MCF 10A (cell line): ENCODE data around the gene SH3GL3. TPM values are rescaled to one million over a fixed set of nuclear protein-coding genes. Genes with fewer than 3 reads are reported as not detected.

Experiments used
- BruUV-seq: library from RNA; stranded (reverse); fragments of 400-500 nt; replicated peaks from 2 replicates; lab custom pipeline; 2021; lab: Mats Ljungman, UMichigan
- CTCF ChIA-PET: fragments of 300-600 bp; sonication (Branson Sonifier 250); formaldehyde crosslinking; extraction: SDS; loops from one replicate; lab custom pipeline; 2021; ENCODE audit warnings: antibody characterized with exemption, inconsistent platforms; lab: Yijun Ruan, JAX
- POLR2A ChIA-PET: fragments of 300-600, 350-650 bp; sonication (Branson Sonifier 250); formaldehyde crosslinking; extraction: SDS; loops from one replicate; lab custom pipeline; 2020; ENCODE audit warnings: antibody characterized with exemption, inconsistent platforms; lab: Yijun Ruan, JAX
- DNase-seq: peaks from one replicate; pipeline ENCODE4 v3.0.0-alpha.2; 2018; ENCODE audit not compliant: unreplicated experiment
- H3K27ac Mint-ChIP-seq: one replicate; pipeline ENCODE4 v1.8.0; 2022; ENCODE audit warnings: mild to moderate bottlenecking, low read depth, mixed read lengths; ENCODE audit not compliant: unreplicated experiment
- H3K27me3 Mint-ChIP-seq: one replicate; pipeline ENCODE4 v1.8.0; 2022; ENCODE audit warnings: mixed read lengths; ENCODE audit not compliant: insufficient read depth, unreplicated experiment
- H3K36me3 Mint-ChIP-seq: one replicate; pipeline ENCODE4 v1.8.0; 2022; ENCODE audit warnings: mild to moderate bottlenecking, moderate library complexity, mixed read lengths; ENCODE audit not compliant: insufficient read depth, unreplicated experiment
- H3K4me1 Mint-ChIP-seq: one replicate; pipeline ENCODE4 v1.8.0; 2022; ENCODE audit warnings: mixed read lengths; ENCODE audit not compliant: insufficient read depth, unreplicated experiment
- H3K4me3 Mint-ChIP-seq: one replicate; pipeline ENCODE4 v1.8.0; 2022; ENCODE audit warnings: mild to moderate bottlenecking, moderate library complexity, mixed read lengths; ENCODE audit not compliant: unreplicated experiment
- H3K9me3 Mint-ChIP-seq: one replicate; pipeline ENCODE4 v1.8.0; 2022; ENCODE audit warnings: mixed read lengths; ENCODE audit not compliant: unreplicated experiment
- intact Hi-C: fragments of 100-400 bp; cut with micrococcal nuclease; formaldehyde crosslinking; loops from 2 replicates; pipeline ENCODE4 v1.14.1; 2022
- total RNA-seq: library from RNA; stranded (reverse); gene quantifications from 2 replicates; pipeline ENCODE4 v1.2.3, GENCODE V29; 2022
- TF ChIP-seq, protein P1 (sequence below): fragments of 200-600 bp; IDR thresholded peaks from one replicate; pipeline ENCODE4 v1.8.0; 2022; ENCODE audit warnings: antibody characterized with exemption, mild to moderate bottlenecking; ENCODE audit not compliant: unreplicated experiment

Gene SH3GL3
- total RNA-seq, 1 experiment from 2014 or later = 0.19 TPM

GRCh38 chr15:83598031-83598430, 150.9 kb downstream of the SH3GL3 start:
- TF ChIP-seq, protein P1, sequence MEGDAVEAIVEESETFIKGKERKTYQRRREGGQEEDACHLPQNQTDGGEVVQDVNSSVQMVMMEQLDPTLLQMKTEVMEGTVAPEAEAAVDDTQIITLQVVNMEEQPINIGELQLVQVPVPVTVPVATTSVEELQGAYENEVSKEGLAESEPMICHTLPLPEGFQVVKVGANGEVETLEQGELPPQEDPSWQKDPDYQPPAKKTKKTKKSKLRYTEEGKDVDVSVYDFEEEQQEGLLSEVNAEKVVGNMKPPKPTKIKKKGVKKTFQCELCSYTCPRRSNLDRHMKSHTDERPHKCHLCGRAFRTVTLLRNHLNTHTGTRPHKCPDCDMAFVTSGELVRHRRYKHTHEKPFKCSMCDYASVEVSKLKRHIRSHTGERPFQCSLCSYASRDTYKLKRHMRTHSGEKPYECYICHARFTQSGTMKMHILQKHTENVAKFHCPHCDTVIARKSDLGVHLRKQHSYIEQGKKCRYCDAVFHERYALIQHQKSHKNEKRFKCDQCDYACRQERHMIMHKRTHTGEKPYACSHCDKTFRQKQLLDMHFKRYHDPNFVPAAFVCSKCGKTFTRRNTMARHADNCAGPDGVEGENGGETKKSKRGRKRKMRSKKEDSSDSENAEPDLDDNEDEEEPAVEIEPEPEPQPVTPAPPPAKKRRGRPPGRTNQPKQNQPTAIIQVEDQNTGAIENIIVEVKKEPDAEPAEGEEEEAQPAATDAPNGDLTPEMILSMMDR = no peak
- no peaks in the 10 kb centered on the region for H3K36me3 Mint-ChIP-seq
- ChIA-PET CTCF (no interaction called here), POLR2A (no interaction called here)
- H3K27me3 Mint-ChIP-seq = no peaks in the 10 kb centered on the region
- no peaks in the 10 kb centered on the region for H3K4me1 Mint-ChIP-seq
- DNase-seq = no peak
- BruUV-seq = no TSS peak
- H3K4me3 Mint-ChIP-seq = no peak overlapping the region
- no peak overlapping the region for H3K27ac Mint-ChIP-seq
- intact Hi-C loops = no loop called here
- peaks cover 8% of the 10 kb centered on the region for H3K9me3 Mint-ChIP-seq

DNA sequence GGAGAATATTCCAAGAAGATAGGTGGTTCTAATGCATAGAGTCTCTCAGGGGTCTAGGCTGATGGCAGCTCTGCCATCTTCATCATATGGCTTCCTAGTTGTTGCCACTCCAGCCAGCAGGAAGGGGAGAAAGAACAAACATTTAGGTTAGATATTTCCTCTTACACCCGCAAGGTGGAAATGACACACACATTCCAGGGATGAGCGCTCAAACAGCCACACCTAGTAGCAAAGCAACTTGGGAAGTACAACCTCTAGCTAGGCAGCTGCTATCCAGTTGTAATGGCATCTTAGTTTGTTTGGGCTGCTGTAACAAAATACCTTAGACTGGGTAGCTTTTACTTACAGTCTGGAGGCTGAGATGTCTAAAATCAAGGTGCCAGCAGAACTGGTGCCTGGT, 154.9 kb downstream of the SH3GL3 start:
- Mint-ChIP-seq H3K27ac (no peak overlapping the region), H3K4me3 (no peak overlapping the region), H3K4me1 (no peaks in the 10 kb centered on the region), H3K27me3 (no peaks in the 10 kb centered on the region), H3K36me3 (no peaks in the 10 kb centered on the region), H3K9me3 (peaks cover 8% of the 10 kb centered on the region)
- TF ChIP-seq, protein P1 = no peak
- no TSS peak for BruUV-seq
- ChIA-PET CTCF (interaction anchor here (0.7 to 1.3 kb wide), 3 partner anchors 10 to 41 kb away, joined by 3 to 4 read pairs (median 3); no protein-coding TSS in a partner anchor), POLR2A (no interaction called here)
- DNase-seq = peak; percentile 15
- intact Hi-C loops = no loop called here

GRCh38 chr15:83604549-83604948, 157.4 kb downstream of the SH3GL3 start:
- Mint-ChIP-seq H3K27ac (no peak overlapping the region), H3K4me1 (no peaks in the 10 kb centered on the region), H3K9me3 (peaks cover 7% of the 10 kb centered on the region), H3K27me3 (no peaks in the 10 kb centered on the region), H3K36me3 (no peaks in the 10 kb centered on the region), H3K4me3 (no peak overlapping the region)
- ChIA-PET CTCF (interaction anchor here (0.5 to 1.2 kb wide), 4 partner anchors 8 to 733 kb away, joined by 3 to 4 read pairs (median 3); no protein-coding TSS in a partner anchor), POLR2A (interaction anchor here (0.6 to 0.7 kb wide), 2 partner anchors 325 to 647 kb away, joined by 3 to 4 read pairs; no protein-coding TSS in a partner anchor)
- TF ChIP-seq, protein P1 = no peak
- intact Hi-C loops = no loop called here
- no peak for DNase-seq
- no TSS peak for BruUV-seq

- CTCF ChIA-PET = interaction anchor here (0.5 to 0.7 kb wide), 2 partner anchors 7 to 357 kb away, joined by 3 to 4 read pairs; no protein-coding TSS in a partner anchor
- POLR2A ChIA-PET = no interaction called here
- Mint-ChIP-seq H3K9me3 (no peaks in the 10 kb centered on the region), H3K27me3 (no peaks in the 10 kb centered on the region), H3K4me3 (no peak overlapping the region), H3K36me3 (no peaks in the 10 kb centered on the region), H3K4me1 (no peaks in the 10 kb centered on the region), H3K27ac (no peak overlapping the region)
- no TSS peak for BruUV-seq
- intact Hi-C loops = no loop called here
- TF ChIP-seq, protein P1 = no peak
- no peak for DNase-seq
Measured at GRCh38 chr15:83605111-83605945, 158.2 kb downstream of the SH3GL3 start.
